ENCODE data around the gene HOXD3.

Gene HOXD3

DNA sequence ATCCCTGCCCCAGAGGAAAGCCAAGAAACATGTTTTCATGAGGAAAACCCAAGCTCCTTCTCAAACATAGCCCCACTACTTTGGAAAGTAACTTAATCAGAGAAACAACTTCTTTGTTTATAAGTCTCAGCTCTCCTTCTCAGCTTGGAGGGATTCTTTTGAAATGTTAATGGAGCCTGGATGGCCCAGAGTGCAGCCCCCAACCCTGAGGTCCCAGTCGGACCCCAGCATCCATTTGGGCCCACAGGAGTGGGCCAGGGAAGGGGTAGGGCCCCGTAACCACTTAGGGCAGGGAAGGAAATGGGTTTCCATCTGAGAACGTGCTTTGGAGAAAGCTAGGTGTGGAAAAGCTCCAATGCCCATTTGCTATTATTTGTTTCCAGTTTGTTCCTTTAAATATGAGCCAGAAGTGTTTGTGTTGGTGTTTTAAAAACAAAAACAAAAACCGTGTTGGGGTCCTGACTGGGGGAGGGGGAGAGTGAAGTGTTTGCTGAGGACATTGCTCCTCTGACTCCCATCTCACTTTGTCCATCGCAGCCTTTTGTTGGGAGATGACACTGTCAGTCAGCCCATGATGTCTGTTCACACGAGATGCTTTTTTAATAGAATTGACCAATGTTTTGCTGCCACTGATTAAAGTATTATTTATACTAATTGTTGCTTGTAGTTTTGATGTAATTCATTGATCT, 1.6 kb upstream of the HOXD3 start:
- Histone ChIP-seq H3K27ac (ENCODE audit: low read depth, low read length) (no peak overlapping the region), H3K4me1 (ENCODE audit: control insufficient read depth, low read length) (no peaks in the 10 kb centered on the region), H3K4me2 (ENCODE audit: low read length) (no peak overlapping the region), H3K27me3 (ENCODE audit: control insufficient read depth, low read length) (no peaks in the 10 kb centered on the region), H3K4me3 (ENCODE audit: low read length) (no peak overlapping the region), H3K36me3 (ENCODE audit: control insufficient read depth, low read length) (no peaks in the 10 kb centered on the region), H3F3A (ENCODE audit: control insufficient read depth, insufficient read depth) (no peaks in the 10 kb centered on the region), H3K9me2 (replicated peaks; ENCODE audit: control insufficient read depth, low read length) (no peaks in the 10 kb centered on the region), H3K9me3 (ENCODE audit: control insufficient read depth, insufficient read depth, low read length) (no peaks in the 10 kb centered on the region; the same call in 1 of the 2 replicates), H4K20me1 (ENCODE audit: control insufficient read depth, insufficient read depth, low read depth, low read length) (no peaks in the 10 kb centered on the region), H3K79me2 (ENCODE audit: control insufficient read depth, low read length) (no peaks in the 10 kb centered on the region)
- no peak for TF ChIP-seq EZH2phosphoT487 (IDR thresholded peaks at IDR 0.05; ENCODE audit: borderline replicate concordance, low read length)
- TF ChIP-seq, protein P1, sequence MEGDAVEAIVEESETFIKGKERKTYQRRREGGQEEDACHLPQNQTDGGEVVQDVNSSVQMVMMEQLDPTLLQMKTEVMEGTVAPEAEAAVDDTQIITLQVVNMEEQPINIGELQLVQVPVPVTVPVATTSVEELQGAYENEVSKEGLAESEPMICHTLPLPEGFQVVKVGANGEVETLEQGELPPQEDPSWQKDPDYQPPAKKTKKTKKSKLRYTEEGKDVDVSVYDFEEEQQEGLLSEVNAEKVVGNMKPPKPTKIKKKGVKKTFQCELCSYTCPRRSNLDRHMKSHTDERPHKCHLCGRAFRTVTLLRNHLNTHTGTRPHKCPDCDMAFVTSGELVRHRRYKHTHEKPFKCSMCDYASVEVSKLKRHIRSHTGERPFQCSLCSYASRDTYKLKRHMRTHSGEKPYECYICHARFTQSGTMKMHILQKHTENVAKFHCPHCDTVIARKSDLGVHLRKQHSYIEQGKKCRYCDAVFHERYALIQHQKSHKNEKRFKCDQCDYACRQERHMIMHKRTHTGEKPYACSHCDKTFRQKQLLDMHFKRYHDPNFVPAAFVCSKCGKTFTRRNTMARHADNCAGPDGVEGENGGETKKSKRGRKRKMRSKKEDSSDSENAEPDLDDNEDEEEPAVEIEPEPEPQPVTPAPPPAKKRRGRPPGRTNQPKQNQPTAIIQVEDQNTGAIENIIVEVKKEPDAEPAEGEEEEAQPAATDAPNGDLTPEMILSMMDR (IDR thresholded peaks at IDR 0.05; ENCODE audit: low read depth, low read length, poor library complexity, severe bottlenecking) = no peak

DNA sequence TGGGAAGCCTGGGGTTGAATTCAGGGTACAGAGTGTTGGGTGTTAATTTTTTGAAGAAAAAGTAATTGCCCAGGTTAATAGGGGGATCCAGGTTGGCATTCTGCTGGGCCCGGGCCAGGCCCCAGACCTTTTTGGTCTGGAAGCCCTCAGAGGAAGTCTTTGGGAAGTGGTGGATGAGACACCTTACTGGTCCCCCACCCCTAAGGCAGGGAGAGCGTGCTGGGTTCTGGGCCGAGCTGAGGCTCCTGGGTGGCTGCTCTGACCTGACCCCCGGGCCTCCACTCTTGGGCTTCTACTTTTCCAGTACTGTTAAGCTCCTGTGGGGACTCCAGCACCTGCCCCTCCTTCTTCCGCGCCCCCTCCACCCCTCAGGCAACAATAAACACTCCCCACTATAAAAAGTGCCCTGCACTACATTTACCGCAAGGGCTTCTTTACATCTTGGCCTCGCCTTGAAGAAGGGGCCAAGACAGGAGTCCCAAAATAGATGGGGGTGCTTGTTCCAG, 753 bp upstream of the HOXD3 start:
- no peaks in the 10 kb centered on the region for H3F3A ChIP-seq (ENCODE audit: control insufficient read depth, insufficient read depth)
- no peaks in the 10 kb centered on the region for H3K9me2 ChIP-seq (replicated peaks; ENCODE audit: control insufficient read depth, low read length)
- TF ChIP-seq, protein P1 (IDR thresholded peaks at IDR 0.05; ENCODE audit: low read depth, low read length, poor library complexity, severe bottlenecking) = no peak
- no peak for TF ChIP-seq EZH2phosphoT487 (IDR thresholded peaks at IDR 0.05; ENCODE audit: borderline replicate concordance, low read length)
- no peak overlapping the region for H3K4me3 ChIP-seq (ENCODE audit: low read length)
- H3K4me1 ChIP-seq (ENCODE audit: control insufficient read depth, low read length) = no peaks in the 10 kb centered on the region
- no peaks in the 10 kb centered on the region for H3K27me3 ChIP-seq (ENCODE audit: control insufficient read depth, low read length)
- H3K4me2 ChIP-seq (ENCODE audit: low read length) = no peak overlapping the region
- H3K36me3 ChIP-seq (ENCODE audit: control insufficient read depth, low read length) = no peaks in the 10 kb centered on the region
- H3K27ac ChIP-seq (ENCODE audit: low read depth, low read length) = no peak overlapping the region
- no peaks in the 10 kb centered on the region for H3K79me2 ChIP-seq (ENCODE audit: control insufficient read depth, low read length)
- no peaks in the 10 kb centered on the region; the same call in 1 of the 2 replicates for H3K9me3 ChIP-seq (ENCODE audit: control insufficient read depth, insufficient read depth, low read length)
- H4K20me1 ChIP-seq (ENCODE audit: control insufficient read depth, insufficient read depth, low read depth, low read length) = no peaks in the 10 kb centered on the region

DNA sequence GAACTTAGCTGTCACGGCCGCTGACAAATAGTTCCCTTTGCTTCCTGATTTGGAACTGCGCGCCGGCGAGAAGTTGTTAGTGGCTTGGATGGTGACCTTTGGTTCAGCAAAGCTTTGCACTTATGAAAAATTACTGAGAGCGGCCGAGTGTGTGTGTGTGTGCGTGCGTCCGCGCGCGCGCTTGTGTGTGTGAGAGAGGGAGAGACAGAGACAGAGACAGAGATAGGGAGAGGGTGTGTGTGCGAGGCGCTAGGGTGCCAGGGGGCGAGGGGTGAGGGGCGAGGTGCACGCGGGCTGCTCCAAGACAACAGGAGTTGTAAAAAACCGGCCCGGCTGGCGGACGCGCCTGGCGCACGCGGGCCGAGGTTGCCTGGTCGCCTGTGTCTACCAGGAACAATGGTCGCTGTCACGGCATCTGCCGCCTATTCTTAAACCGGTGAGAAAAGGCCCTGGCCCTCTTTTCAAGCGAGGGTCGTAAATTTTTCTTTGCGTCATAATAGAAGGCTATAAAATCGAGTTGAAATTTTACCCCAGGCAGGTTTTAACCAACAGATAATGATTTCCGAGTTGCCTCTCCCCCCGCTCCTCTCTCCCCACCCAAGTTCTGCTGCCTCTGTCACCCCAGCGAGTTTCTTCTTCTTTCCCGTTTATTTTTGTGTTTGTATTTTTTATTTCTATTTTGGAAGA, 535 bp downstream of the HOXD3 start:
- Histone ChIP-seq H4K20me1 (ENCODE audit: control insufficient read depth, insufficient read depth, low read depth, low read length) (no peaks in the 10 kb centered on the region), H3K4me2 (ENCODE audit: low read length) (no peak overlapping the region), H3K36me3 (ENCODE audit: control insufficient read depth, low read length) (no peaks in the 10 kb centered on the region), H3K27ac (ENCODE audit: low read depth, low read length) (no peak overlapping the region), H3K4me1 (ENCODE audit: control insufficient read depth, low read length) (no peaks in the 10 kb centered on the region), H3K9me2 (replicated peaks; ENCODE audit: control insufficient read depth, low read length) (no peaks in the 10 kb centered on the region), H3K27me3 (ENCODE audit: control insufficient read depth, low read length) (no peaks in the 10 kb centered on the region), H3K9me3 (ENCODE audit: control insufficient read depth, insufficient read depth, low read length) (no peaks in the 10 kb centered on the region; the same call in 1 of the 2 replicates), H3K79me2 (ENCODE audit: control insufficient read depth, low read length) (no peaks in the 10 kb centered on the region), H3K4me3 (ENCODE audit: low read length) (no peak overlapping the region), H3F3A (ENCODE audit: control insufficient read depth, insufficient read depth) (no peaks in the 10 kb centered on the region)
- TF ChIP-seq, protein P1 (IDR thresholded peaks at IDR 0.05; ENCODE audit: low read depth, low read length, poor library complexity, severe bottlenecking) = no peak
- TF ChIP-seq EZH2phosphoT487 (IDR thresholded peaks at IDR 0.05; ENCODE audit: borderline replicate concordance, low read length) = no peak

All from DOHH2 (cell line).